ENCODE measurements around the gene LIN54. TPM values are rescaled to one million over a fixed set of nuclear protein-coding genes. Genes with fewer than 3 reads are reported as not detected.

LIN54 gene
- total and polyA plus RNA-seq, 9 of the 15 experiments (the other 6 are each of a cell fraction or from before 2014, with no cell fraction given), result 2.2 to 22.5 (median 15.8) TPM

DNA sequence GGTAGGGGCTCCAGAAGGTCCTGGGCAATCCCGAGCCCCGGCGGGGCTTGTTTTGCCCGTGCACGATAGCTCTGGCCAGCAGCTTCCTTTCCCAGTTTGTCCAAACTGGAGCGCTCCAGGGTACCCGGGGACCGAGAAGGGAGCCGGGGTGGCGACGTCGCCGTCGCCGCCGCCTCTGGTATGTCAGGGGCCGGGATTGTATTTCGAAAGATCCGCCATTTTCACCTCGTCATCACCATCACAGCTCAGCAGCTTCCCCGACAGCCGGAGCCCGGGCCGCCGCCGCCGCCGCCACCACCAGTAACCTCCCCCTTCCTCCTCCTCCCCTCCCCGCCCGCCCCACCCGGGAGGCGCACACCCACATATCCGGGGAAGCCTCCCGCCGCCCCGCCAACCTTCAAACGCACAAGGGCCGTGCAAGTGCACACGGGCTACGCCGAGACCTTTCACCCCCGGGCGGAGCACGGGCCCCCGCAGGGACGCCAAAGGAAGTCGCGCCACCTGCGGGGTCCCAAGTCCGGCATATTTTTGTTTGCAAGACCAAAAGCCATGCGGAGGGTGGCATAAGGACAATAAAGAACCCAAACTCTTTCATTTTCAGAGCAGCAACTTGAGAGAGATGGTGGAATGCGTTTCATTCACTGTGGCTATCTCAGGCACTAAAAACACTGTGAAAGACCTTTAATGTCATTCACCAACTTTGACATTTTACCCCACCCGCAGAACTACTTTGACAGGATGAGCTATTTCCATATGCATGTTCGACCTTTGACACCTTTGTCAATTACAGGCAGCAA, at the start of gene LIN54 (continued):
- TF ChIP-seq, protein P1, sequence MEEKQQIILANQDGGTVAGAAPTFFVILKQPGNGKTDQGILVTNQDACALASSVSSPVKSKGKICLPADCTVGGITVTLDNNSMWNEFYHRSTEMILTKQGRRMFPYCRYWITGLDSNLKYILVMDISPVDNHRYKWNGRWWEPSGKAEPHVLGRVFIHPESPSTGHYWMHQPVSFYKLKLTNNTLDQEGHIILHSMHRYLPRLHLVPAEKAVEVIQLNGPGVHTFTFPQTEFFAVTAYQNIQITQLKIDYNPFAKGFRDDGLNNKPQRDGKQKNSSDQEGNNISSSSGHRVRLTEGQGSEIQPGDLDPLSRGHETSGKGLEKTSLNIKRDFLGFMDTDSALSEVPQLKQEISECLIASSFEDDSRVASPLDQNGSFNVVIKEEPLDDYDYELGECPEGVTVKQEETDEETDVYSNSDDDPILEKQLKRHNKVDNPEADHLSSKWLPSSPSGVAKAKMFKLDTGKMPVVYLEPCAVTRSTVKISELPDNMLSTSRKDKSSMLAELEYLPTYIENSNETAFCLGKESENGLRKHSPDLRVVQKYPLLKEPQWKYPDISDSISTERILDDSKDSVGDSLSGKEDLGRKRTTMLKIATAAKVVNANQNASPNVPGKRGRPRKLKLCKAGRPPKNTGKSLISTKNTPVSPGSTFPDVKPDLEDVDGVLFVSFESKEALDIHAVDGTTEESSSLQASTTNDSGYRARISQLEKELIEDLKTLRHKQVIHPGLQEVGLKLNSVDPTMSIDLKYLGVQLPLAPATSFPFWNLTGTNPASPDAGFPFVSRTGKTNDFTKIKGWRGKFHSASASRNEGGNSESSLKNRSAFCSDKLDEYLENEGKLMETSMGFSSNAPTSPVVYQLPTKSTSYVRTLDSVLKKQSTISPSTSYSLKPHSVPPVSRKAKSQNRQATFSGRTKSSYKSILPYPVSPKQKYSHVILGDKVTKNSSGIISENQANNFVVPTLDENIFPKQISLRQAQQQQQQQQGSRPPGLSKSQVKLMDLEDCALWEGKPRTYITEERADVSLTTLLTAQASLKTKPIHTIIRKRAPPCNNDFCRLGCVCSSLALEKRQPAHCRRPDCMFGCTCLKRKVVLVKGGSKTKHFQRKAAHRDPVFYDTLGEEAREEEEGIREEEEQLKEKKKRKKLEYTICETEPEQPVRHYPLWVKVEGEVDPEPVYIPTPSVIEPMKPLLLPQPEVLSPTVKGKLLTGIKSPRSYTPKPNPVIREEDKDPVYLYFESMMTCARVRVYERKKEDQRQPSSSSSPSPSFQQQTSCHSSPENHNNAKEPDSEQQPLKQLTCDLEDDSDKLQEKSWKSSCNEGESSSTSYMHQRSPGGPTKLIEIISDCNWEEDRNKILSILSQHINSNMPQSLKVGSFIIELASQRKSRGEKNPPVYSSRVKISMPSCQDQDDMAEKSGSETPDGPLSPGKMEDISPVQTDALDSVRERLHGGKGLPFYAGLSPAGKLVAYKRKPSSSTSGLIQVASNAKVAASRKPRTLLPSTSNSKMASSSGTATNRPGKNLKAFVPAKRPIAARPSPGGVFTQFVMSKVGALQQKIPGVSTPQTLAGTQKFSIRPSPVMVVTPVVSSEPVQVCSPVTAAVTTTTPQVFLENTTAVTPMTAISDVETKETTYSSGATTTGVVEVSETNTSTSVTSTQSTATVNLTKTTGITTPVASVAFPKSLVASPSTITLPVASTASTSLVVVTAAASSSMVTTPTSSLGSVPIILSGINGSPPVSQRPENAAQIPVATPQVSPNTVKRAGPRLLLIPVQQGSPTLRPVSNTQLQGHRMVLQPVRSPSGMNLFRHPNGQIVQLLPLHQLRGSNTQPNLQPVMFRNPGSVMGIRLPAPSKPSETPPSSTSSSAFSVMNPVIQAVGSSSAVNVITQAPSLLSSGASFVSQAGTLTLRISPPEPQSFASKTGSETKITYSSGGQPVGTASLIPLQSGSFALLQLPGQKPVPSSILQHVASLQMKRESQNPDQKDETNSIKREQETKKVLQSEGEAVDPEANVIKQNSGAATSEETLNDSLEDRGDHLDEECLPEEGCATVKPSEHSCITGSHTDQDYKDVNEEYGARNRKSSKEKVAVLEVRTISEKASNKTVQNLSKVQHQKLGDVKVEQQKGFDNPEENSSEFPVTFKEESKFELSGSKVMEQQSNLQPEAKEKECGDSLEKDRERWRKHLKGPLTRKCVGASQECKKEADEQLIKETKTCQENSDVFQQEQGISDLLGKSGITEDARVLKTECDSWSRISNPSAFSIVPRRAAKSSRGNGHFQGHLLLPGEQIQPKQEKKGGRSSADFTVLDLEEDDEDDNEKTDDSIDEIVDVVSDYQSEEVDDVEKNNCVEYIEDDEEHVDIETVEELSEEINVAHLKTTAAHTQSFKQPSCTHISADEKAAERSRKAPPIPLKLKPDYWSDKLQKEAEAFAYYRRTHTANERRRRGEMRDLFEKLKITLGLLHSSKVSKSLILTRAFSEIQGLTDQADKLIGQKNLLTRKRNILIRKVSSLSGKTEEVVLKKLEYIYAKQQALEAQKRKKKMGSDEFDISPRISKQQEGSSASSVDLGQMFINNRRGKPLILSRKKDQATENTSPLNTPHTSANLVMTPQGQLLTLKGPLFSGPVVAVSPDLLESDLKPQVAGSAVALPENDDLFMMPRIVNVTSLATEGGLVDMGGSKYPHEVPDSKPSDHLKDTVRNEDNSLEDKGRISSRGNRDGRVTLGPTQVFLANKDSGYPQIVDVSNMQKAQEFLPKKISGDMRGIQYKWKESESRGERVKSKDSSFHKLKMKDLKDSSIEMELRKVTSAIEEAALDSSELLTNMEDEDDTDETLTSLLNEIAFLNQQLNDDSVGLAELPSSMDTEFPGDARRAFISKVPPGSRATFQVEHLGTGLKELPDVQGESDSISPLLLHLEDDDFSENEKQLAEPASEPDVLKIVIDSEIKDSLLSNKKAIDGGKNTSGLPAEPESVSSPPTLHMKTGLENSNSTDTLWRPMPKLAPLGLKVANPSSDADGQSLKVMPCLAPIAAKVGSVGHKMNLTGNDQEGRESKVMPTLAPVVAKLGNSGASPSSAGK (IDR thresholded peaks at IDR 0.05), result no peak
- no peak for TF ChIP-seq GATAD2A (IDR thresholded peaks at IDR 0.05)
- no peak for TF ChIP-seq TEAD4 (IDR thresholded peaks at IDR 0.05; ENCODE audit: low read length)
- no peak for TF ChIP-seq TEAD4 (CRISPR knock-in tag; IDR thresholded peaks at IDR 0.05; ENCODE audit: borderline replicate concordance)
- no peak for TF ChIP-seq ILF3 (IDR thresholded peaks at IDR 0.05; ENCODE audit: borderline replicate concordance)
- no peak for TF ChIP-seq ZNF57 (CRISPR knock-in tag; IDR thresholded peaks at IDR 0.05)
- TF ChIP-seq XRCC3 (IDR thresholded peaks at IDR 0.05), result no peak
- TF ChIP-seq DDX20 (tag; IDR thresholded peaks at IDR 0.05; ENCODE audit: low read depth), result no peak
- TF ChIP-seq TAF9B (IDR thresholded peaks at IDR 0.05; ENCODE audit: partially characterized antibody), result no peak
- TF ChIP-seq KLF1 (tag; IDR thresholded peaks at IDR 0.05), result no peak
- no peak for TF ChIP-seq HIVEP1 (CRISPR knock-in tag; IDR thresholded peaks at IDR 0.05)
- peak; percentile 55; the same call in 1 of the 2 replicates for TF ChIP-seq CEBPB (tag; IDR thresholded peaks at IDR 0.05)
- no peak for TF ChIP-seq ZNF174 (CRISPR knock-in tag; IDR thresholded peaks at IDR 0.05)
- TF ChIP-seq JUND (IDR thresholded peaks at IDR 0.05; ENCODE audit: borderline replicate concordance, low read depth, low read length), result no peak
- TF ChIP-seq JUND (tag; IDR thresholded peaks at IDR 0.05; ENCODE audit: borderline replicate concordance, low read depth, low read length), result no peak; the same call in 2 of the 3 replicates
- TF ChIP-seq ZFP36 (IDR thresholded peaks at IDR 0.05; ENCODE audit: low read depth, low read length, partially characterized antibody), result peak; percentile 2
- no peak for TF ChIP-seq ZKSCAN3 (CRISPR knock-in tag; IDR thresholded peaks at IDR 0.05)
